Urothelium cell line (cell line): Measurements from ENCODE around the gene S100A6.
"Not testable (repeated sequence)": the region's sequence is repeated elsewhere in the genome, so short reads cannot be mapped to it uniquely, and the experiment has no call there.

Experiments
- DNase-seq: peaks from one replicate; pipeline ENCODE4 v3.0.0; 2011; ENCODE audit warnings: low spot score, mixed read lengths
- FAIRE-seq: peaks from 2 replicates; lab custom pipeline; 2011; peaks lifted over from hg19 to GRCh38; lab: Jason Lieb, UNC

S100A6 gene

GRCh38 chr1:153565529-153566374, 30.0 kb upstream of the S100A6 start, which contains the start of gene S100A2:
Gene S100A2 (minus strand): TSS chr1:153565844. CDS start chr1:153563877, 1,967 bp downstream.
- FAIRE-seq (peak; percentile 56), DNase-seq (peak; percentile 87)

GRCh38 chr1:153563991-153564390, 28.2 kb upstream of the S100A6 start:
- no peak for FAIRE-seq
- DNase-seq: no peak

- DNase-seq (no peak), FAIRE-seq (no peak)
Observed at GRCh38 chr1:153563483-153563901, 27.7 kb upstream of the S100A6 start.

- DNase-seq, FAIRE-seq: not testable (repeated sequence)
Observed at GRCh38 chr1:153562021-153562420, 26.2 kb upstream of the S100A6 start.

- DNase-seq (no peak), FAIRE-seq (no peak)
Observed at GRCh38 chr1:153561466-153561985, 25.7 kb upstream of the S100A6 start.

- no peak for FAIRE-seq
Observed at GRCh38 chr1:153560771-153561465, 25.1 kb upstream of the S100A6 start.

GRCh38 chr1:153560241-153560640, 24.4 kb upstream of the S100A6 start:
- DNase-seq: no peak
- no peak for FAIRE-seq

More at GRCh38 chr1:153560771-153561465, 25.1 kb upstream of the S100A6 start:
- no peak for DNase-seq

GRCh38 chr1:153557877-153558276, 22.1 kb upstream of the S100A6 start:
- FAIRE-seq (no peak), DNase-seq (no peak)

GRCh38 chr1:153556348-153556747, 20.6 kb upstream of the S100A6 start:
- no peak for FAIRE-seq

GRCh38 chr1:153553830-153554541, 18.2 kb upstream of the S100A6 start:
- FAIRE-seq (no peak), DNase-seq (no peak)

More at GRCh38 chr1:153556348-153556747, 20.6 kb upstream of the S100A6 start:
- DNase-seq: no peak

GRCh38 chr1:153553096-153553495, 17.3 kb upstream of the S100A6 start:
- DNase-seq (no peak), FAIRE-seq (no peak)

- no peak for DNase-seq
Observed at GRCh38 chr1:153552335-153552734, 16.5 kb upstream of the S100A6 start.

GRCh38 chr1:153550827-153551500, 15.2 kb upstream of the S100A6 start:
- FAIRE-seq: no peak
- no peak for DNase-seq

More at GRCh38 chr1:153552335-153552734, 16.5 kb upstream of the S100A6 start:
- no peak for FAIRE-seq

GRCh38 chr1:153550398-153550758, 14.6 kb upstream of the S100A6 start:
- FAIRE-seq (no peak), DNase-seq (no peak)

- FAIRE-seq (no peak), DNase-seq (no peak)
Observed at GRCh38 chr1:153549741-153550397, 14.1 kb upstream of the S100A6 start.

- FAIRE-seq (no peak), DNase-seq (peak; percentile 78)
Observed at GRCh38 chr1:153548722-153549688, 13.2 kb upstream of the S100A6 start, which contains the start of gene S100A3. Gene S100A3 (minus strand): TSS chr1:153549258. CDS start chr1:153548485, 773 bp downstream.

GRCh38 chr1:153547560-153548551, 12.1 kb upstream of the S100A6 start:
- no peak for DNase-seq
- FAIRE-seq: no peak
